Stimulated activated CD4-positive, alpha-beta T cell treated with anti-CD3 and anti-CD28 coated beads, Interleukin-4, amount 100 ng/mL, for 1 hour (primary cell): ENCODE data around the gene NFIB.

Source experiments
- DNase-seq: peaks from one replicate; pipeline ENCODE4 v3.0.0-alpha.2; 2020

NFIB gene

DNA sequence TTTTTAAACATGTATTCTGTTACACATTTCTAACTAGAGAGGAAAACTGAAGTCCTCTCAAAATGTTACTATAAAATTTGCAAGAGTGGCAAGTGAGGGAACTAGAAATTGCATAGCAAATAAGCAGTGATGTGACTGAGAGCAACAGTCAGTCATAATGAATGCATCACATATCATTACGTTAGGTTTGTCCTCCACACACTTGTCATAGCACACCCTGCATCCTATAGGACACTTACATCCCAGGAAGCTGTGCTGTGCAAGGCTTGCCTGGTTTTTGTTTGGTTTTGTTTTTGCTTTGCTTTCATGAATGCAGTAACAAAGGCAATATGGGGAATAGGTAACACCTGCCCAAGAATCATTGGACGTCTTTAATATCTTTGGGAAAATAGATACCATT, 10.8 kb downstream of the NFIB start:
- no peak for DNase-seq

DNA sequence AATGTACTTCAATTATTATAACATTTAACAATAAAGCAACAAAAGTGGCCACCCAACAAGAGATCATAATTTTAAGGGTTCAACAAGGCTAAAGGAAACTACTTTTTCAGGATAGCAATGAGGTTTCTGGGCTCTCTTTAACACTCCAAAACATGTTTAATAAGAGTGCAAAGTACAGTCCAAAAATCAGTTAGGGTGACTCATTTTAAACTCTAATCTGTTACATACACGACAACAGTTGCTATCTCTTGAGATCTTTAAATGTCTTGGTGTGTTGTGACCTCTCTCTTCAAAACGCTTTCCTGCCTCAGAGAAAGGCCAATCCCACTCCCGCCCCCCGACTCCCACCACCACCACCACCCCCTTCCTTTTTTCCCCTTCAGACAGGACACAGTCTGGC, 11.5 kb downstream of the NFIB start:
- no peak for DNase-seq

GRCh38 chr9:14301583-14302021, 12.3 kb downstream of the NFIB start:
- no peak for DNase-seq

- DNase-seq, result no peak
Observed at GRCh38 chr9:14301006-14301405, 12.9 kb downstream of the NFIB start.

DNA sequence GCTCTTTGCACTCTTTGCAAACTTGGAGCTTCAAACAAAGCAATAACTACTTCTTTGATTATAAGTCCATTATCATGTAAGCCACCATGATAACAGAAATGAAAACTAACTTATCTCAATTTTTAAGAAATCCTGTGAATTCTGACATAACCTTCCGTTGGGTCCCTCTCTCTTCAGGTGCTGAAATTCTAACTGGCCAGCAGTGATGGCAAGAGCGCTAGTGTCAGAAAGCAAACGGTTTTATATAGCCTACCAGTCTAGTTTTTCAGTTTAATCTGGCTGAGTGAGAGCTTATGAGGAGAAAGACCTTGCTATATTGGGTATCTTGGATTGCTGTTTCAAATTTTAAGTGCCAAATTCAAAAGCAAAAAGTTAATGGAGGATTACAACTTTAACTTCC, 13.4 kb downstream of the NFIB start:
- DNase-seq, result no peak

- no peak for DNase-seq
Observed at GRCh38 chr9:14300040-14300439, 13.9 kb downstream of the NFIB start.

GRCh38 chr9:14298601-14299022, 15.3 kb downstream of the NFIB start:
- DNase-seq, result no peak

- DNase-seq, result no peak
Observed at GRCh38 chr9:14296495-14297113, 17.3 kb downstream of the NFIB start.

GRCh38 chr9:14294659-14295058, 19.3 kb downstream of the NFIB start:
- no peak for DNase-seq

DNA sequence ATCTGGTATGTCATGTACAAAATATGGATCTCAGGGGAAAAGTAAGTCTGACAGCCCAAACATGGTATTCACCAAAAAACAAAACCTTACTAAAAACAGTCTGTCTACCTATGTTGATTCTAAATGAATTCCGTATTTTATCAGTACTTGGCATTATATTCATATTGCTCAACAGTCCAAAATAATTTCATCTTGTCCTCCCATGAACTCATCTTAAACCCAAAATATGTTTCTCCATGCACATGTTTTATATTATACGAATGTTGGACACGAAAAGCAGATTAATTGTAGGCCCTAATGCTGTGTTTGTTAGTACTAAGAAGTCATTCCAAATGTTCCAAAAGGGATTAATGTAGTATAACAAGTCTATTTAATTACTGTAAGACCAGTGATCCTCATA, 20.1 kb downstream of the NFIB start:
- DNase-seq, result no peak

DNA sequence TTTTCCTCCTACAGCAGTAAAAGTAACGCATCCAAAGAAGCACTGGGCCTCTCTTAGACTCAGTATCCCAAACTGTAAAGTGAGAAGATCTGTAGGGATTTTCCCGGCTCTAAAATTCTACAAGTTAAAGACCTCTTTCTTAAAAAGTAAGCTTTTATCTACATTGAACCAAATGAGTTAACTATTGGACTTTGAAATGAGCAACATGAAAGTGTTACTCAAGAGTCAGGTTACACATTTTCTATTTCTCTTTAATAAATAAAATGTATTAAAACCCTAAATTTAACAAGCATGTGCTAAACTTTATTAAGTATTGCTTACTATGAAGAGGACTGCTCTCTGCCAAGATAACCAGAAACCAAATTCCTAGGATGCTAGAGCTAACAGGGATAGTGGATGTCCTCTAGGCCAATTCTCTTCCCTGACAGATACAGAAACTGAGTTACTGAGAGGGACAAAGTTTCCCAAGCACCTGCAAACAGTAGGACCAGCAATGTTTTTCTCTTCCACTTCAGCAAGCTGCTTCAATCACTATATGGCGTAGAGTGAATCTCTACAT, 21.7 kb downstream of the NFIB start:
- no peak for DNase-seq

DNA sequence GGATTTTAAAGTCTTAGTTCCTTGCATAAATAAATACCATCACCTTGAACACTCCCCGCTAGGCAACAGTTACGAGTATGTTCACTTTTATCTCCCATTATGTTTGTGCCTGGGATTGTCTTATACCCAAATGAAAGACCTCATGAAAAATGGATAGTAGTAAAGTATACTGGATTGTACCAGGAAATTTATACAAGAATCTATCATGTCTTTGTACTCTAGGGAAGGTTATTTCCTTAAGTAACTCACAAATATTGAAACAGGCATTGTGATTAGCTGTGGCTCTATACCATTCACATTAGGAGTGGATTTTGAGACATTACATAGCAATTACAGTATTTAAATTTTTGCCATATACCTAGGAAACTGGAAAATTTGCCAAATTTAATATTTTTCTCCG, 24.0 kb downstream of the NFIB start:
- DNase-seq, result no peak

GRCh38 chr9:14288433-14288832, 25.5 kb downstream of the NFIB start:
- DNase-seq, result no peak

DNA sequence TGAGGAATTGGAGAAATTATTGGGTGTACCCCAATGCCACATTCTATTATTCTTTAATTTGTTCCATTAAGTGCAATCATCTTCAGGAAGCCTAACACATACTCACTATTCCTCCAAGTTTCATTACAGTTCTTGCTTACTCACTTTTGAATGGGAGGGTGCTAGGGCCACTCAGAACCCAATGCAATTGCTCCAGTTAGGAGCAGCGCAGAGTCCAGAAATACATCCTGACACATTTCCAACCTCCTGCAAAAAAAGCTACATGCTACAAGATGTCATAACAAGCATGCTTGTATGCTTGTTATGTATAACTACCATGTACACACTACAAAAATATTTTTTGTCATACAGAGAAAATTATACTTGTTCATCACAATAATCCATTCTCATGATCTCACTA, 27.8 kb downstream of the NFIB start:
- DNase-seq, result no peak

GRCh38 chr9:14283276-14283675, 30.7 kb downstream of the NFIB start:
- DNase-seq, result no peak

GRCh38 chr9:14281876-14282275, 32.1 kb downstream of the NFIB start:
- no peak for DNase-seq

GRCh38 chr9:14281136-14281795, 32.7 kb downstream of the NFIB start:
- no peak for DNase-seq

DNA sequence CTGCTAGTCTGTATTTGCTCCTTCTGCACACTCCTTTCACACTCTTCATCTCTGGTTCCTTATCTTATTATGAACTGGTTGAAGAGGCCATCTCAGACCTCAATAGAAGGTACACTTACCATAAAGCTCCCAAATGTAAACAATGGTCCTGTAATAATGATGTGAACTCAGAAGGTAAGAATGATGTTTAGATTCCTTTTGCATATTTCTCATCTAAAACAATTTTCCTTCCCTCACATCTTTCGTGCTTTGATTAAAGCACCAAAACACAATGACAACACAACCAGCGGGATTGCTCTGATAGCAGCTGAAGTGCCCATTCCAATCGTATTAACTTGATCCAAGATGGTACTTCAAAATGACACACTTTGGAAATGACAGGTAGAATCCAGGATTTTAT, 34.3 kb downstream of the NFIB start:
- DNase-seq, result no peak

GRCh38 chr9:14278291-14278721, 35.6 kb downstream of the NFIB start:
- no peak for DNase-seq

GRCh38 chr9:14277761-14278160, 36.2 kb downstream of the NFIB start:
- DNase-seq, result no peak

DNA sequence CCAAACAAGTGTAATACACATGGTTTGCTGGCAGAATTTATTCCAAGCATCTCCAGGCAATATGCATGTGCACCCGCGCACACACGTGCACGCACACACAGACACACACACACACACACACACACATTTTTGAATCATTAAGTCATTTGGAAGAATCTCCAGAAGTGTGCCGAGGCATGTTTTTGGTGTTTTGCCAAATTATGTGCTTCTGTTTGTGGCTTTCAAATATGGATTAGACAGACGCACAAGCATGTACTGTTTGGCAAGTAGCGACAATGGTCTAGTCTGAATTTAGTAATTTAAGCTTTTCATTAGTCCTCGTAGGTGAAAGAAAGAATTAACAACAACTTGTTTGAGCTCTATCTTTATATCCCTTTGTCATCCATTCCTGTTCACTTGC, 36.7 kb downstream of the NFIB start:
- no peak for DNase-seq

GRCh38 chr9:14275331-14275730, 38.6 kb downstream of the NFIB start:
- no peak for DNase-seq

GRCh38 chr9:14273696-14274121, 40.2 kb downstream of the NFIB start:
- DNase-seq, result no peak

GRCh38 chr9:14272927-14273528, 40.9 kb downstream of the NFIB start:
- no peak for DNase-seq
